Mesothelial cell of epicardium (in vitro differentiated cells): ENCODE data around the gene PLAGL2. TPM values are rescaled to one million over a fixed set of nuclear protein-coding genes. Genes with fewer than 3 reads are reported as not detected.
"Not testable (repeated sequence)": the region's sequence is repeated elsewhere in the genome, so short reads cannot be mapped to it uniquely, and the experiment has no call there.

Experiments
- DNase-seq, 2 experiments: peaks; one replicate each; pipeline ENCODE4 v3.0.0; 2021; ENCODE audit warnings: low spot score in 2 of 2; ENCODE audit not compliant: unreplicated experiment in 2 of 2
- H3K27ac Mint-ChIP-seq: 2 replicates; pipeline ENCODE4 v1.8.0; 2021; ENCODE audit warnings: mixed read lengths
- H3K27me3 Mint-ChIP-seq: 2 replicates; pipeline ENCODE4 v1.8.0; 2021; ENCODE audit warnings: low read depth, mixed read lengths
- H3K36me3 Mint-ChIP-seq: 2 replicates; pipeline ENCODE4 v1.8.0; 2021; ENCODE audit warnings: mixed read lengths
- H3K4me1 Mint-ChIP-seq: 2 replicates; pipeline ENCODE4 v1.8.0; 2021; ENCODE audit warnings: mixed read lengths
- H3K4me3 Mint-ChIP-seq: 2 replicates; pipeline ENCODE4 v1.8.0; 2021; ENCODE audit warnings: mild to moderate bottlenecking, moderate library complexity, mixed read lengths
- H3K9me3 Mint-ChIP-seq: 2 replicates; pipeline ENCODE4 v1.8.0; 2021; ENCODE audit warnings: mixed read lengths
- total RNA-seq: library from RNA; stranded (reverse); gene quantifications from 3 replicates; pipeline ENCODE4 v1.2.1, GENCODE V29; 2021
- TF ChIP-seq, protein P1 (sequence below): fragments of 200-600 bp; sonication (generic); IDR thresholded peaks from one replicate; pipeline ENCODE4 v1.5.0; 2021; ENCODE audit warnings: antibody characterized with exemption; ENCODE audit not compliant: unreplicated experiment

The PLAGL2 gene
- total RNA-seq, 1 donor from 2014 or later = 37.8 TPM

DNA sequence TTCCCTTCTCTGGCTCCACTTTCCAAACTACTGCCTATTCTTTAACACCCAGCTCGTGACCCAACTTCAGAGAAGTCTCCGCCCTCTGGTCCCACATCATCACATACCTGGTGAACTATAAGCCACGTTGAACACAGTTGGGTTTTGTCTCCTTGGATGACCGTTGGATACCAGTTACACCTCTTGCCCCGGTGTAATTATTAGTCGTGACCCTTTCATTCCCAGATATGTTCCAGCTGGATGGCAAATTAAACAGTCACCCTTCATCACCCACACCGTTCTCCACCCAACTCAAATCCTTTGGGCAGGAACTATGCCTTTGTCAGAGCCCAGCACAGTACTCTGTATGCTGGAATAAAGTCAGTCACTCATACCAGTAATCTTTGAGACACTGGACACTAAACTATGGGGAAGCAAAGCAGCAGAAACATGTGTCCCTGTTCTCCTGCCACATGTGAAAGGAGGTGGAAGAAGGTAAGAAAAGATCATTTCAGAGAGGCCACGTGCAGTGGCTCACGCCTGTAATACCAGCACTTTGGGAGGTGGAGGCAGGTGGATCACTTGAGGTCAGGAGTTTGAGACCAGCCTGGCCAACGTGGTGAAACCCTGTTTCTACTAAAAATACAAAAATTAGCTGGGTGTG, 22.5 kb downstream of the PLAGL2 start:
- TF ChIP-seq, protein P1, sequence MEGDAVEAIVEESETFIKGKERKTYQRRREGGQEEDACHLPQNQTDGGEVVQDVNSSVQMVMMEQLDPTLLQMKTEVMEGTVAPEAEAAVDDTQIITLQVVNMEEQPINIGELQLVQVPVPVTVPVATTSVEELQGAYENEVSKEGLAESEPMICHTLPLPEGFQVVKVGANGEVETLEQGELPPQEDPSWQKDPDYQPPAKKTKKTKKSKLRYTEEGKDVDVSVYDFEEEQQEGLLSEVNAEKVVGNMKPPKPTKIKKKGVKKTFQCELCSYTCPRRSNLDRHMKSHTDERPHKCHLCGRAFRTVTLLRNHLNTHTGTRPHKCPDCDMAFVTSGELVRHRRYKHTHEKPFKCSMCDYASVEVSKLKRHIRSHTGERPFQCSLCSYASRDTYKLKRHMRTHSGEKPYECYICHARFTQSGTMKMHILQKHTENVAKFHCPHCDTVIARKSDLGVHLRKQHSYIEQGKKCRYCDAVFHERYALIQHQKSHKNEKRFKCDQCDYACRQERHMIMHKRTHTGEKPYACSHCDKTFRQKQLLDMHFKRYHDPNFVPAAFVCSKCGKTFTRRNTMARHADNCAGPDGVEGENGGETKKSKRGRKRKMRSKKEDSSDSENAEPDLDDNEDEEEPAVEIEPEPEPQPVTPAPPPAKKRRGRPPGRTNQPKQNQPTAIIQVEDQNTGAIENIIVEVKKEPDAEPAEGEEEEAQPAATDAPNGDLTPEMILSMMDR = no peak
- no peak overlapping the region for H3K4me3 Mint-ChIP-seq
- peaks cover 20% of the 10 kb centered on the region for H3K4me1 Mint-ChIP-seq
- peaks cover 2% of the 10 kb centered on the region for H3K36me3 Mint-ChIP-seq
- no peaks in the 10 kb centered on the region for H3K9me3 Mint-ChIP-seq
- no peak overlapping the region for H3K27ac Mint-ChIP-seq
- no peaks in the 10 kb centered on the region for H3K27me3 Mint-ChIP-seq
- DNase-seq = no peak

DNA sequence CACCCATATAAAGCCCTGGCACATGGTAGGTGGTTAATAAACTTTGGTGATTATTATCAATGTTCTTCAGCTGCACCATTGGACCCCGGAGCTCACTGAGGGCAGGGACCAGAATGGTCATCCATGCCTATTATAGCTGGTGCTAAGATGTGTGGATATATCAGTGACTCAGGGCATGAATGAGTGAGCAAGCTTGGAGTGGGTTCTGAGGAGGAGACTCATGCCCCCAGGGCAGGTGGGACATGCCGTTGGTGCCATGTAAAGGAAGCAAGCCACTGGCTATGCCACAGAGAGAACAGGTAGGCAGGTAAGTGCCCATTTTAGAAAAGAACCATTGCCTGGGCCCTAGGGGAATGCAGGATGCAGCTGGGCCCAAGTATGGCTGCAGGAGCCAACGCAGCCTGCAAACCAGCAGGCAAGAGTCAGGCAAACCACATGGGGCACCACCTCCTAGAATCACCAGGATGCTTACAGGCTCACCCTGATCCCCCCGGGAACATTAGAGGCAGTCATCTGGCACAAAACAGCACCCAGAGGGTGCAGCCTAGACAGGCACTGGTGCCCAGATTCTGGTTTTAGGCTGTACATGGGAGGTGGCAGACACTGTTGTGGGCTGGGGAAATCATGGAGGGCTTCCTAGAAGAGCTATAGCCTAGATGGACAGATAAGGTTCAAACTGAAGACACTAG, 23.5 kb downstream of the PLAGL2 start:
- H3K27me3 Mint-ChIP-seq = no peaks in the 10 kb centered on the region
- TF ChIP-seq, protein P1 = no peak
- no peak overlapping the region for H3K27ac Mint-ChIP-seq
- no peak for DNase-seq
- no peaks in the 10 kb centered on the region for H3K9me3 Mint-ChIP-seq
- H3K4me1 Mint-ChIP-seq = peaks cover 14% of the 10 kb centered on the region
- no peak overlapping the region for H3K4me3 Mint-ChIP-seq
- peaks cover 2% of the 10 kb centered on the region for H3K36me3 Mint-ChIP-seq

DNA sequence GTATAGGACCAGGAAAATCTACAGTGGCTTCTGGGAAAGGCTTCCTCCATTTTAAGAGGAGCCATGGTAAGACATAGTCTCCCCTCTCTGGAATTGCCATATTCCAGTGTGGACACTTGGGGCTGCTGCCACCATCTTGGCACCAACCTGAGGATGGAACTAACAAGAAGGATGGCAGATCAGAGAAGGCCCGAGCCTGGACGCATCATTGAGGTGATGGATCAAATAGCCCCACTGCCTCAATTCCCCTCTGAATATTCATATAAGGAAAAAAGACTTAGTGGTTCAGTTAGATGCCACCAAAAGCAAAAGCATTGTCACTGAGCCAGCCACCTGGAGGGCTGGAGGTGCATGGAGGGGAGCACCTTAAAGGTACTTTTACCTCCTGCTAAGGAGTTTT, 25.9 kb downstream of the PLAGL2 start:
- no peaks in the 10 kb centered on the region for H3K27me3 Mint-ChIP-seq
- H3K4me1 Mint-ChIP-seq = no peaks in the 10 kb centered on the region
- H3K9me3 Mint-ChIP-seq = peaks cover 4% of the 10 kb centered on the region
- H3K27ac Mint-ChIP-seq = no peak overlapping the region
- no peak for DNase-seq
- no peak overlapping the region for H3K4me3 Mint-ChIP-seq
- peaks cover 8% of the 10 kb centered on the region for H3K36me3 Mint-ChIP-seq
- TF ChIP-seq, protein P1 = no peak

DNA sequence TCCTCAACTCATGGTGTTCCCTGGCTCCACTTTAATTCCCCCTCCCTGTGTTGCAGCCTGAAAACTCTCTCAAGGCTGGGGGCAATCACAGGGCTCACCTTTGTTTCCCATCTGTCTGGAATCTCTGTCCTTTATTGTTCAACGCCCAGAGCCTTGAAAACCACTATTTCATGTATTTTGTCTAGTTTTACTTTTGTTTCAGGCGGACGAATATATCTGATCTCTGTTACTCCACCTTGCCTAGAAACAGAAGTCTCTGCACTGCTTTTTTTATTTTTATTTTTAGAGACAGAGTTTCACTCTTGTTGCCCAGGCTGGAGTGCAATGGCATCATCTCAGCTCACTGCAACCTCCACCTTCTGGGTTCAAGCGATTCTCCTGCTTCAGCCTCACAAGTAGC, 27.6 kb downstream of the PLAGL2 start:
- Mint-ChIP-seq H3K27ac (no peak overlapping the region), H3K27me3 (no peaks in the 10 kb centered on the region), H3K4me3 (no peak overlapping the region), H3K9me3 (peaks cover 4% of the 10 kb centered on the region), H3K36me3 (peaks cover 6% of the 10 kb centered on the region), H3K4me1 (no peaks in the 10 kb centered on the region)
- TF ChIP-seq, protein P1 = no peak
- no peak for DNase-seq

DNA sequence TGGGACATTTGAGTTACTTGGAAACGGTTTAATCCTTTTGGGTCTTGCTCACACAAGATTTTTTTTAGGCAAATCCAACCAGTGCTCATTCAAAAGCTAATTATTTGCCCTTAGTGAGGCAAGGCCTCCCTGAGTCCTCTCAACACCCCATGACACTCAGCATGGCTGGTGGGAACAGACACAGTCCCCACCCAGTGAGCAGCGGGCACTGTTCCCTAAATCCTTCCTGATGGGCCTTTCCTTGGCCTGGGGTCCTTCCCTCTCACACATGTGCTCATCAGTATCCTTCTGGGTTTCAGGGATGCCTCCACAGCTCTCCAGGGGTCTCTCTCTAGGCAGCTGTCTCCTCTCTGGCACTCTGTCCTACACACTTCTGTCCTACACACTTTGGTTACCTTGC, 28.0 kb downstream of the PLAGL2 start:
- Mint-ChIP-seq H3K4me1 (no peaks in the 10 kb centered on the region), H3K4me3 (no peak overlapping the region), H3K36me3 (peaks cover 6% of the 10 kb centered on the region), H3K27me3 (no peaks in the 10 kb centered on the region), H3K9me3 (peaks cover 4% of the 10 kb centered on the region), H3K27ac (no peak overlapping the region)
- no peak for DNase-seq
- TF ChIP-seq, protein P1 = no peak

DNA sequence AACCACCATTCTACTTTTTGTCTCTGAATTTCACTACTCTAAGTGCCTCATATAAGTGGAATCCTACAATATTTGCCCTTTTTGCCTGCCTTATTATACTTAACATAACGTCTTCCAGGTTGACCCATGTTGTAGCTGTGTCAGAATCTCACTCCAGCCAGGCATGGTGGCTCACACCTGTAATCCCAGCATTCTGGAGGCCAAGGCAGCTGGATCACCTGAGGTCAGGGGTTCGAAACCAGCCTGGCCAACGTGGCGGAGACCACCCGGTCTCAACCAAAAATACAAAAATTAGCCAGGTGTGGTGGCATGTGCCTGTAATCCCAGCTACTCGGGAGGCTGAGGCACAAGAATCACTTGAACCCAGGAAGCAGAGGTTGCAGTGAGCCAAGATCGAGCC, 29.8 kb downstream of the PLAGL2 start:
- not testable (repeated sequence) for DNase-seq, H3K4me3 Mint-ChIP-seq, H3K27me3 Mint-ChIP-seq, H3K4me1 Mint-ChIP-seq, H3K36me3 Mint-ChIP-seq, H3K27ac Mint-ChIP-seq, H3K9me3 Mint-ChIP-seq
